SK-N-MC (cell line): ENCODE data around the gene PNPO.

ENCODE experiments used
- DNase-seq: peaks from one replicate; pipeline ENCODE4 v3.0.0-alpha.2; 2011; ENCODE audit warnings: low read depth, low spot score
- H3K27ac ChIP-seq: fragments of 200-600 bp; sonication (generic); 2 replicates; pipeline ENCODE4 v1.5.1; 2016; ENCODE audit warnings: mixed run types
- H3K36me3 ChIP-seq: fragments of 200-600 bp; sonication (generic); 2 replicates; pipeline ENCODE4 v1.6.1; 2017; ENCODE audit warnings: antibody characterized with exemption, low read length, mixed read lengths; ENCODE audit not compliant: insufficient read depth
- H3K4me3 ChIP-seq: fragments of 200-600 bp; sonication (generic); 2 replicates; pipeline ENCODE4 v1.5.1; 2016
- H3K9ac ChIP-seq: fragments of 200-600 bp; sonication (generic); 2 replicates; pipeline ENCODE4 v1.8.0; 2017; ENCODE audit warnings: mixed run types, mixed read lengths; ENCODE audit not compliant: insufficient read length
- H3K9me3 ChIP-seq: fragments of 200-600 bp; sonication (generic); 2 replicates; pipeline ENCODE4 v1.6.1; 2017; ENCODE audit warnings: low read depth, mild to moderate bottlenecking, antibody characterized with exemption, low read length, moderate library complexity, mixed read lengths
- EZH2 ChIP-seq: fragments of 200-600 bp; sonication (generic); IDR thresholded peaks from one replicate; pipeline ENCODE4 v1.6.1; 2017; ENCODE audit warnings: antibody characterized with exemption
- FOXP2 ChIP-seq: optimal IDR thresholded peaks from 2 replicates; pipeline ENCODE3; 2011; ENCODE audit warnings: mild to moderate bottlenecking, moderate library complexity; ENCODE audit not compliant: insufficient read depth; ENCODE audit errors: extremely low read length, control extremely low read depth
- POLR2AphosphoS5 ChIP-seq: IDR thresholded peaks from 2 replicates; pipeline ENCODE4 v1.6.1; 2012; ENCODE audit warnings: mild to moderate bottlenecking, low read depth, low read length, borderline replicate concordance

The PNPO gene

GRCh38 chr17:47993031-47993564, 51.7 kb downstream of the PNPO start:
- Histone ChIP-seq H3K9me3 (no peaks in the 10 kb centered on the region), H3K9ac (peak overlapping the region; percentile 20)
- TF ChIP-seq POLR2AphosphoS5: no peak
- TF ChIP-seq EZH2: no peak
- no peak for TF ChIP-seq FOXP2

GRCh38 chr17:47993964-47994363, 52.6 kb downstream of the PNPO start:
- no peak for DNase-seq
- Histone ChIP-seq H3K27ac (no peak overlapping the region), H3K4me3 (no peak overlapping the region), H3K9me3 (no peaks in the 10 kb centered on the region), H3K36me3 (no peaks in the 10 kb centered on the region), H3K9ac (no peak overlapping the region)
- TF ChIP-seq EZH2 (no peak), FOXP2 (no peak), POLR2AphosphoS5 (no peak)

More at GRCh38 chr17:47993031-47993564, 51.7 kb downstream of the PNPO start:
- Histone ChIP-seq H3K36me3 (no peaks in the 10 kb centered on the region), H3K27ac (no peak overlapping the region), H3K4me3 (no peak overlapping the region)
- no peak for DNase-seq

- Histone ChIP-seq H3K27ac (no peak overlapping the region), H3K9me3 (no peaks in the 10 kb centered on the region), H3K9ac (no peak overlapping the region), H3K4me3 (no peak overlapping the region), H3K36me3 (no peaks in the 10 kb centered on the region)
- TF ChIP-seq POLR2AphosphoS5 (no peak), FOXP2 (no peak), EZH2 (no peak)
- DNase-seq: no peak
Measured at GRCh38 chr17:47994724-47995123, 53.4 kb downstream of the PNPO start.

GRCh38 chr17:47995241-47995935, 54.0 kb downstream of the PNPO start:
- no peak for TF ChIP-seq POLR2AphosphoS5
- TF ChIP-seq EZH2: no peak
- no peak for TF ChIP-seq FOXP2
- H3K36me3 ChIP-seq: no peaks in the 10 kb centered on the region
- no peaks in the 10 kb centered on the region for H3K9me3 ChIP-seq
- no peak overlapping the region for H3K9ac ChIP-seq
- H3K27ac ChIP-seq: no peak overlapping the region
- H3K4me3 ChIP-seq: no peak overlapping the region
- no peak for DNase-seq

GRCh38 chr17:47996201-47996600, 54.8 kb downstream of the PNPO start:
- no peak overlapping the region for H3K4me3 ChIP-seq

GRCh38 chr17:47997586-47997985, 56.2 kb downstream of the PNPO start:
- no peak overlapping the region for H3K9ac ChIP-seq
- H3K4me3 ChIP-seq: no peak overlapping the region
- no peak for DNase-seq
- H3K36me3 ChIP-seq: no peaks in the 10 kb centered on the region
- TF ChIP-seq POLR2AphosphoS5: no peak
- TF ChIP-seq FOXP2: no peak
- no peak for TF ChIP-seq EZH2
- H3K9me3 ChIP-seq: no peaks in the 10 kb centered on the region
- H3K27ac ChIP-seq: no peak overlapping the region

More at GRCh38 chr17:47996201-47996600, 54.8 kb downstream of the PNPO start:
- no peak for TF ChIP-seq EZH2
- no peak for TF ChIP-seq FOXP2
- no peak for TF ChIP-seq POLR2AphosphoS5
- Histone ChIP-seq H3K9ac (no peak overlapping the region), H3K36me3 (no peaks in the 10 kb centered on the region), H3K9me3 (no peaks in the 10 kb centered on the region), H3K27ac (no peak overlapping the region)
- no peak for DNase-seq

- no peak overlapping the region for H3K4me3 ChIP-seq
- no peak for TF ChIP-seq FOXP2
- TF ChIP-seq POLR2AphosphoS5: no peak
- no peak for TF ChIP-seq EZH2
- no peak overlapping the region for H3K27ac ChIP-seq
- DNase-seq: no peak
- no peaks in the 10 kb centered on the region for H3K36me3 ChIP-seq
- no peaks in the 10 kb centered on the region for H3K9me3 ChIP-seq
- H3K9ac ChIP-seq: no peak overlapping the region
Measured at GRCh38 chr17:47998044-47998443, 56.7 kb downstream of the PNPO start.
